ENCODE results near the gene TLK1. TPM values are rescaled to one million over a fixed set of nuclear protein-coding genes. Genes with fewer than 3 reads are reported as not detected.

TLK1 gene
- total RNA-seq, 2 donors from 2014 or later = 85.4 to 85.8 TPM

DNA sequence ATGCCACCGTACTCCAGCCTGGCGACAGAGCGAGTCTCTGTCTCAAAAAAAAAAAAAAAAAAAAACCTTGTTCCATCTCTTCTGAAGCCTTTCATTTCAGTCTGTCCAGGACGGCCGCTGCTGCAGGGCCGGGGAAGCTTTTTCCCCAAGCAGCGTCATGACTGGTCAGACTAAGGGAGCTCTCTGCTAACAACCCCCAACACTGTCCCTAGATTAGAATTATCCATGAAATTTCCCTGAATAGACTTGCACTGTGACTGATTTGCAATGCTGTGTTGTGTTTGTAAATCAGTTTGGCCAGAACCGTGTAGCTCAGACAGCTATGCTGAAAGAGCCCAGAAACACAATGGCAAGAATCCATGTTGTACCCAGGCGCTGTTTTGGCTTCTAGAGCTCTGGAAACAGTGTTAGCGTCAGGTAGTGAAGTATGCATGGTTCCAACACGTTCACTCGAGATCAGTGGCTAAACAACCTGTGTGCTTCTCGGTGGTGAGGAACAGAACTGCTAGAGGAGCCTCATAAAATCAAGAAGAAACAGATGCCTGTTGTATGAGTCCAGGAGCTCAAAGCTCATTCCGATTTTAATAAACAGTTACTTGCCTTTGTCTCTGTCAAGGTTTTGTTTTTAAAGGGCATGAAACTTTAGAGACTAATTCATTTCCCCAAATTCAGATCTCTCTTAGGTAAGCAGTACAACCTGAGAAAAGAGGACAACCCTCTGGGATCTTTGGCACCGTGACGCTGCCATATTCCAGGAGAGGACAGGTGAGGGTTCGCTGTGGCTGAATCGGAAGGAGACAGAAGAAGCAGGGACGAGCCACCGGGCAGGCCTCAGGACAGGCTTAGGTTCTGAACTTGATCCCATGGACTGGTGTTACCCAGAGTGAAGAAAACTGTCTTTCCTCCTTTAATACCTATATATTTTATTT is 188.1 kb downstream of the TLK1 start:
- Histone ChIP-seq H3K9me3 (ENCODE audit: control insufficient read depth, low read length) (no peaks in the 10 kb centered on the region), H3K4me1 (ENCODE audit: control insufficient read depth, insufficient read depth, low read length) (peaks cover 5% of the 10 kb centered on the region), H3K27ac (ENCODE audit: low read depth, low read length) (peak overlapping the region; percentile 80), H3K27me3 (ENCODE audit: control insufficient read depth, insufficient read depth, low read length, poor library complexity, severe bottlenecking) (no peaks in the 10 kb centered on the region), H3K9ac (ENCODE audit: extremely low read depth, low read length, poor library complexity, severe bottlenecking) (no peak overlapping the region), H3K36me3 (ENCODE audit: control insufficient read depth, insufficient read depth, low read length) (peaks cover 18% of the 10 kb centered on the region), H3K4me3 (ENCODE audit: low read length) (no peak overlapping the region)
- Mint-ChIP-seq H3K4me1 (peaks cover 40% of the 10 kb centered on the region), H3K36me3 (ENCODE audit: low read depth) (peaks cover 16% of the 10 kb centered on the region), H3K4me3 (peak overlapping the region; percentile 43), H3K27me3 (ENCODE audit: insufficient read depth) (no peaks in the 10 kb centered on the region), H3K27ac (peak overlapping the region; percentile 39), H3K9me3 (no peaks in the 10 kb centered on the region)
- DNase-seq = no peak
- TF ChIP-seq, protein P1, sequence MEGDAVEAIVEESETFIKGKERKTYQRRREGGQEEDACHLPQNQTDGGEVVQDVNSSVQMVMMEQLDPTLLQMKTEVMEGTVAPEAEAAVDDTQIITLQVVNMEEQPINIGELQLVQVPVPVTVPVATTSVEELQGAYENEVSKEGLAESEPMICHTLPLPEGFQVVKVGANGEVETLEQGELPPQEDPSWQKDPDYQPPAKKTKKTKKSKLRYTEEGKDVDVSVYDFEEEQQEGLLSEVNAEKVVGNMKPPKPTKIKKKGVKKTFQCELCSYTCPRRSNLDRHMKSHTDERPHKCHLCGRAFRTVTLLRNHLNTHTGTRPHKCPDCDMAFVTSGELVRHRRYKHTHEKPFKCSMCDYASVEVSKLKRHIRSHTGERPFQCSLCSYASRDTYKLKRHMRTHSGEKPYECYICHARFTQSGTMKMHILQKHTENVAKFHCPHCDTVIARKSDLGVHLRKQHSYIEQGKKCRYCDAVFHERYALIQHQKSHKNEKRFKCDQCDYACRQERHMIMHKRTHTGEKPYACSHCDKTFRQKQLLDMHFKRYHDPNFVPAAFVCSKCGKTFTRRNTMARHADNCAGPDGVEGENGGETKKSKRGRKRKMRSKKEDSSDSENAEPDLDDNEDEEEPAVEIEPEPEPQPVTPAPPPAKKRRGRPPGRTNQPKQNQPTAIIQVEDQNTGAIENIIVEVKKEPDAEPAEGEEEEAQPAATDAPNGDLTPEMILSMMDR (conservative IDR thresholded peaks at IDR 0.05) = no peak
- 90 to 91% methylated on average over 10 to 20 of the region's 20 CpGs for WGBS, 2 experiments (ENCODE audit: insufficient coverage in 1 of 2, insufficient read length in 1 of 2)

DNA sequence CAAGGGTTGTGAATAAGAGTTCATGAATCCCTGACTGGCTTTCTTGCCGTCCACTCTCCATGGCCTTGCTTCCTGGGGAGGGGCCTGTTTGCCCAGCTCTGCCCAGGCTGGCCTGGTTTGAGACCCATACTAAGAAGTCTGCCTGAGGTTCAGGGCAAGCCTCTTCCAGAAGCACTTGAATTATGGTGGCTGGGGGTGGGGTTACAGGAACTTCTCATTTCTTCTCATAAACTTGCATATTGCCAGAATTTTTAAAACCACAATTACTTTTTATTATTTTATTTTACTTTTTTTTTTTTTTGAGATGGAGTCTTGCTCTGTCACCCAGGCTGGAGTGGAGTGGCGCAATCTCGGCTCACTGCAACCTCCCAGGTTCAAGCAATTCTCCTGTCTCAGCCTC is 189.6 kb downstream of the TLK1 start:
- Histone ChIP-seq H3K4me1 (ENCODE audit: control insufficient read depth, insufficient read depth, low read length) (peaks cover 5% of the 10 kb centered on the region), H3K27me3 (ENCODE audit: control insufficient read depth, insufficient read depth, low read length, poor library complexity, severe bottlenecking) (no peaks in the 10 kb centered on the region), H3K9me3 (ENCODE audit: control insufficient read depth, low read length) (no peaks in the 10 kb centered on the region), H3K36me3 (ENCODE audit: control insufficient read depth, insufficient read depth, low read length) (peaks cover 33% of the 10 kb centered on the region), H3K4me3 (ENCODE audit: low read length) (no peak overlapping the region), H3K9ac (ENCODE audit: extremely low read depth, low read length, poor library complexity, severe bottlenecking) (no peak overlapping the region), H3K27ac (ENCODE audit: low read depth, low read length) (no peak overlapping the region)
- TF ChIP-seq, protein P1 (conservative IDR thresholded peaks at IDR 0.05) = no peak
- DNase-seq = no peak
- 96 to 100% methylated on average over 2 to 3 of the region's 3 CpGs for WGBS, 2 experiments (ENCODE audit: insufficient coverage in 1 of 2, insufficient read length in 1 of 2)
- Mint-ChIP-seq H3K4me3 (no peak overlapping the region), H3K27ac (no peak overlapping the region), H3K36me3 (ENCODE audit: low read depth) (peaks cover 28% of the 10 kb centered on the region), H3K4me1 (peaks cover 35% of the 10 kb centered on the region), H3K9me3 (no peaks in the 10 kb centered on the region), H3K27me3 (ENCODE audit: insufficient read depth) (no peaks in the 10 kb centered on the region)

DNA sequence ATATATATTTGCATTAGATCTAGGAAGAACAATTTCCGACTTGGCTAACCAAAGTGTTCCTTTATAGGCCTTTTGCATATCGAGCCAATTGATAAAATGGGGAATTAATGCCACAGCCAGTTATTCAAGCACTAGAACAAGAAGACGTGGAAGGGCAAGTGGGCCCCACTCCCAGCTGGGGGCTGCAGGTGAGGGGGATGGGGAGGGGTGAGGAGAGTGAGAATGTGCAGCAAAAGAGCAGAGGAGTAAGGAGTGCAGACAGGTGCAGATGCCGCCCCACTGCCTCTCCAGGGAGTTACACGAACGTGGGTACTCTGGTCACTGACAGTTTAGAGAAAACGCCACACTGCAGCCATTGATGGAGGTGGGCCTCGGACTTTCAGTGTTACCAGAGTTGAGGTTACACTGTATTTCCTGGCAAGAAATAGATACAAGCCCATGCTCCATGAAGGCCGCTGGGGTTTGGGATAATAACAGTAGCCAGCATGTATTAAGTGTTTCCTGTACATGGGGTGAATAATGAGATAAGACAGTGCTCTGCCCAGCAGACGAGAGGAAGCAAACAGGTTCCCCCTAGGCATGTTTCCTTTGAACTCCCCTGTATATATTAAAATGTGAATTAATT is 190.7 kb downstream of the TLK1 start:
- Histone ChIP-seq H3K27ac (ENCODE audit: low read depth, low read length) (no peak overlapping the region), H3K36me3 (ENCODE audit: control insufficient read depth, insufficient read depth, low read length) (peaks cover 44% of the 10 kb centered on the region), H3K9ac (ENCODE audit: extremely low read depth, low read length, poor library complexity, severe bottlenecking) (no peak overlapping the region), H3K27me3 (ENCODE audit: control insufficient read depth, insufficient read depth, low read length, poor library complexity, severe bottlenecking) (no peaks in the 10 kb centered on the region), H3K4me1 (ENCODE audit: control insufficient read depth, insufficient read depth, low read length) (peaks cover 5% of the 10 kb centered on the region), H3K4me3 (ENCODE audit: low read length) (no peak overlapping the region), H3K9me3 (ENCODE audit: control insufficient read depth, low read length) (no peaks in the 10 kb centered on the region)
- H3K36me3 Mint-ChIP-seq (ENCODE audit: low read depth) = peaks cover 38% of the 10 kb centered on the region
- WGBS, 2 experiments (ENCODE audit: insufficient coverage in 1 of 2, insufficient read length in 1 of 2) = 94 to 99% methylated on average over 6 to 10 of the region's 10 CpGs
- no peaks in the 10 kb centered on the region for H3K9me3 Mint-ChIP-seq
- TF ChIP-seq, protein P1 (conservative IDR thresholded peaks at IDR 0.05) = no peak
- DNase-seq = no peak
- no peaks in the 10 kb centered on the region for H3K27me3 Mint-ChIP-seq (ENCODE audit: insufficient read depth)
- no peak overlapping the region for H3K27ac Mint-ChIP-seq
- H3K4me1 Mint-ChIP-seq = peaks cover 27% of the 10 kb centered on the region
- H3K4me3 Mint-ChIP-seq = no peak overlapping the region

Data from endodermal cell (in vitro differentiated cells).